GM12878 (cell line): ENCODE data around the gene MTA3. TPM values are rescaled to one million over a fixed set of nuclear protein-coding genes. Genes with fewer than 3 reads are reported as not detected.
"Not testable (repeated sequence)": the region's sequence is repeated elsewhere in the genome, so short reads cannot be mapped to it uniquely, and the experiment has no call there.

ENCODE experiments used
- ATAC-seq: fragments of 200-7000 bp; cut with Tn5 transposase; 3 replicates; pipeline ENCODE4 v1.9.1; 2020; ENCODE audit warnings: mild to moderate bottlenecking, moderate library complexity
- BruUV-seq: library from RNA; stranded (reverse); fragments of 400-500 nt; replicated peaks from 2 replicates; lab custom pipeline; 2021; lab: Mats Ljungman, UMichigan
- CTCF ChIA-PET: fragments of 300-600 bp; sonication (Branson Sonifier 250); formaldehyde crosslinking; extraction: SDS; loops from one replicate; lab custom pipeline; 2021; ENCODE audit warnings: inconsistent platforms; lab: Yijun Ruan, JAX
- POLR2A ChIA-PET: fragments of 350-600 bp; formaldehyde crosslinking; extraction: SDS; loops from one replicate; lab custom pipeline; 2021; ENCODE audit warnings: inconsistent platforms; lab: Charles Lee
- RAD21 ChIA-PET: fragments of 300-600 bp; sonication (Branson Sonifier 250); formaldehyde crosslinking; loops from one replicate; lab custom pipeline; 2023; ENCODE audit warnings: antibody characterized with exemption; ENCODE audit not compliant: unreplicated experiment; lab: Charles Lee
- SMC1A ChIA-PET: fragments of 300-600 bp; sonication (Branson Sonifier 250); formaldehyde crosslinking; loops from one replicate; lab custom pipeline; 2023; ENCODE audit not compliant: unreplicated experiment, uncharacterized antibody; lab: Charles Lee
- DNase-seq: peaks from one replicate; pipeline ENCODE4 v3.0.0-alpha.2; 2011; ENCODE audit warnings: low read depth, low spot score
- FAIRE-seq: peaks from 3 replicates; lab custom pipeline; 2011; peaks lifted over from hg19 to GRCh38; lab: Jason Lieb, UNC
- H2AFZ ChIP-seq: 2 replicates; pipeline ENCODE4 v1.6.0; 2011; ENCODE audit warnings: low read depth, low read length, control low read depth; ENCODE audit not compliant: control insufficient read depth
- H3K27ac ChIP-seq: 2 replicates; pipeline ENCODE4 v1.5.1; 2011; ENCODE audit warnings: control low read depth; ENCODE audit not compliant: control insufficient read depth, insufficient read depth
- H3K27me3 ChIP-seq, 2 experiments: replicated peaks in 1 of 2; 2 replicates each; pipeline versions ENCODE4 v1.6.0 to v1.6.1; 2011; ENCODE audit warnings: low read length in 1 of 2; ENCODE audit not compliant: control insufficient read depth in 2 of 2, insufficient read depth in 2 of 2
- H3K36me3 ChIP-seq, 2 experiments: 2 replicates each; pipeline ENCODE4 v1.5.1; 2011; ENCODE audit warnings: low read length in 1 of 2; ENCODE audit not compliant: control insufficient read depth in 2 of 2, insufficient read depth in 2 of 2
- H3K4me1 ChIP-seq: 2 replicates; pipeline ENCODE4 v1.6.1; 2011; ENCODE audit warnings: mild to moderate bottlenecking, low read length, moderate library complexity, mixed read lengths; ENCODE audit not compliant: control insufficient read depth, insufficient read depth
- H3K4me2 ChIP-seq: 2 replicates; pipeline ENCODE4 v1.6.0; 2011; ENCODE audit warnings: control low read depth; ENCODE audit not compliant: control insufficient read depth, insufficient read depth
- H3K4me3 ChIP-seq: fragments of 200-600 bp; sonication (generic); 2 replicates; pipeline ENCODE4 v1.5.1; 2016
- H3K79me2 ChIP-seq: 2 replicates; pipeline ENCODE4 v1.6.0; 2011; ENCODE audit warnings: low read length; ENCODE audit not compliant: control insufficient read depth, insufficient read depth
- H3K9ac ChIP-seq: 2 replicates; pipeline ENCODE4 v1.8.0; 2011; ENCODE audit warnings: low read length, control low read depth, mixed read lengths; ENCODE audit not compliant: control insufficient read depth, insufficient read depth
- H3K9me3 ChIP-seq: replicated peaks from 3 replicates; pipeline ENCODE4 v1.5.1; 2011; ENCODE audit warnings: mild to moderate bottlenecking, low read length; ENCODE audit not compliant: control insufficient read depth, insufficient read depth
- H4K20me1 ChIP-seq: 2 replicates; pipeline ENCODE4 v1.6.0; 2011; ENCODE audit not compliant: control insufficient read depth, insufficient read depth
- USF2 ChIP-seq: IDR thresholded peaks from 2 replicates; pipeline ENCODE4 v1.6.1; 2011; ENCODE audit warnings: low read depth, low read length, improper control_type of control experiment, borderline replicate concordance
- WGBS: methylation state at CpG from one replicate; pipeline ENCODE4 v1.1.6; 2016; ENCODE audit warnings: low lambda C conversion rate; ENCODE audit not compliant: insufficient replicate concordance, insufficient coverage; ENCODE audit errors: missing lambda C conversion rate; 5-methylcytosine and 5-hydroxymethylcytosine counted together
- in situ Hi-C: fragments of 300-500 bp; cut with MboI; formaldehyde crosslinking; loops from 9 replicates; pipeline ENCODE4 v1.14.3; 2018; ENCODE audit warnings: mixed read lengths
- intact Hi-C: fragments of 100-400 bp; cut with micrococcal nuclease; formaldehyde crosslinking; loops from one replicate; pipeline ENCODE4 v1.14.2; 2022; ENCODE audit not compliant: unreplicated experiment
- polyA plus RNA-seq, 11 experiments: library from polyadenylated mRNA; depleted of rRNA in 4 of 11; unstranded in 6 of 11; stranded (reverse) in 5 of 11; fragments of >200 nt; fragmentation: Nextera tagmentation in 4 of 11; fragmentation: Illumina TruSeq in 1 of 11; extraction: Ambion mirVana in 4 of 11; extraction: Trizol in 1 of 11; gene quantifications; 1 replicate in 1 of 11; 2 replicates in 10 of 11; pipeline versions ENCODE4 v1.2.1 to v1.2.3, GENCODE V29; 2011 to 2016; ENCODE audit warnings: inconsistent platforms in 2 of 11, missing spikeins in 2 of 11, low read depth in 1 of 11
- total RNA-seq, 4 experiments: library from RNA; depleted of rRNA in 3 of 4; stranded (reverse); fragments of >200 nt in 3 of 4; fragmentation: Illumina TruSeq in 1 of 4; extraction: Trizol in 1 of 4; gene quantifications; 2 replicates each; pipeline versions ENCODE4 v1.2.1 to v1.2.3, GENCODE V29; 2013 to 2021

Gene MTA3
- total and polyA plus RNA-seq, 10 of the 15 experiments (the other 5 are each of a cell fraction or from before 2014, with no cell fraction given) = 17.6 to 45.5 (median 26.5) TPM

GRCh38 chr2:42581257-42581656, 12.8 kb downstream of the MTA3 start:
- ATAC-seq = no peak
- H3K79me2 ChIP-seq = peaks cover 5% of the 10 kb centered on the region
- WGBS = 96% methylated on average over 5 of the region's 6 CpGs
- DNase-seq = no peak
- H3K27me3 ChIP-seq = no peaks in the 10 kb centered on the region
- no peak overlapping the region for H3K4me2 ChIP-seq
- CTCF ChIA-PET = interaction anchor here (0.7 to 1.3 kb wide), 2 partner anchors 83 to 1436 kb away, joined by 3 to 4 read pairs; no protein-coding TSS in a partner anchor
- no peaks in the 10 kb centered on the region for H3K4me1 ChIP-seq
- RAD21 ChIA-PET = no interaction called here
- no TSS peak for BruUV-seq
- no peak overlapping the region for H3K27ac ChIP-seq
- no peak overlapping the region for H2AFZ ChIP-seq
- no peak for TF ChIP-seq USF2
- no peak overlapping the region for H3K9ac ChIP-seq
- no peak overlapping the region for H3K4me3 ChIP-seq
- H3K9me3 ChIP-seq = no peaks in the 10 kb centered on the region
- POLR2A ChIA-PET = interaction anchor here (0.6 to 0.7 kb wide), 3 partner anchors 9 to 861 kb away, joined by 5 to 7 read pairs (median 6); no protein-coding TSS in a partner anchor
- H4K20me1 ChIP-seq = no peaks in the 10 kb centered on the region
- in situ Hi-C loops (no loop called here), intact Hi-C loops (no loop called here)
- FAIRE-seq = no peak
- SMC1A ChIA-PET = no interaction called here
- peaks cover 2 to 16% of the 10 kb centered on the region in 2 experiments; a peak in 2 of 4 replicates for H3K36me3 ChIP-seq

- ATAC-seq, H4K20me1 ChIP-seq, RAD21 ChIA-PET, DNase-seq, H3K4me1 ChIP-seq, H3K79me2 ChIP-seq, H3K4me3 ChIP-seq, FAIRE-seq, H3K9ac ChIP-seq, intact Hi-C loops, H3K27me3 ChIP-seq, H3K4me2 ChIP-seq, CTCF ChIA-PET, BruUV-seq, H2AFZ ChIP-seq, H3K9me3 ChIP-seq, H3K27ac ChIP-seq, in situ Hi-C loops: not testable (repeated sequence)
- peaks cover 2 to 11% of the 10 kb centered on the region in 2 experiments; a peak in 2 of 4 replicates for H3K36me3 ChIP-seq
- WGBS = 99% methylated on average over 3 of the region's 3 CpGs
- SMC1A ChIA-PET = interaction anchor here (0.8 to 0.9 kb wide), 2 partner anchors 19 to 40 kb away, joined by 3 to 5 read pairs; no protein-coding TSS in a partner anchor
- POLR2A ChIA-PET = interaction anchor here (0.7 kb wide), 1 partner anchor 115 kb away, joined by 3 read pairs; no protein-coding TSS in a partner anchor
These were observed 16.2 kb downstream of the MTA3 start for GRCh38 chr2:42584628-42585027.
